ENCODE results near the gene EML6.

Gene EML6

DNA sequence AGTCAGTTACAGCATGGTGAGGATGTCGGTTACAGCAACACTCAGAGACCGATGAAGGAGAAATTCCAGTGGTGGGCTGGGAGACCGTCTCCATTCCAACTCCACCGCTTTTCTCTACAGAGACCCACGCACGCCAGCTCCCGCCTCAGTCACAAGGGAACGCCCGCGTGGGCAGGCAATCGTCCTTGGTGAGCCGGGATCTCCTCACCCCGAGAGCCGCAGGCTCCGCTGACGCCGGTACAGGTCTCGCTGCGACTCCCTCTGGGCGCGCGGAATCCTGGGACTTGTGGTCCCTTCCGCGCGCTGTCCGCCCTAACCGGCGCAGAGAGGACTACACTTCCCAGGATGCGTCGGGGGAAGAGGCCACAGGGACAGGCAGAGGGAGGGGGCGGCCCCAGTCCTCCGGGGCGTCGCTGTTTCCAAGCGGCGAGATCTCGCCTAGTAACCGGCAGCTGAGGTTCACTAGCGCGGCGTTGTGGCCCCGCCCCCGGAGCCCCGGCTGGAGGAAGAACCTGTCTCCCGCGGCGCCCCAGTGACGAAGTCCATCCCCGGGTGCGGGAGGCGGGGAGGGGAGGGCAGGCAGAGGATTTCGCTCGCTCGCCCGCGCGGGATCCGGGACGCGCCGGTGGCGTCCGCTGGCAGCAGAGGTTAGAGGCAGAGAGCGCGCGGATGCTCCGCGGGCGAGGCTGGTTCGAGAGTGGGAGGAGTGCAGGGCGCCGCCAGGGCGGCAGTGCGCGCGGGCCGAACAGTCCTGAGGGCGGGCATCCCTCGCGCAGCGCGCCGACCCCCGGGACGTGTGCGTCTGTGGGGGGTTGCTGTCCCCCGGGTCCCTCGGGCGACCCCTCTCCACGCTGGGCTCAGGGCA lies at the start of gene EML6:
Gene EML6 (plus strand): TSS at position 532 of the 865 bp plus-strand sequence. CDS start 1,400 bp downstream, outside the sequence.
- H3K36me3 ChIP-seq (replicated peaks; ENCODE audit: low read depth, low read length), result no peaks in the 10 kb centered on the region
- peak within 1 kb of the TSS; percentile 86 for H2AFZ ChIP-seq (ENCODE audit: low read depth, low read length)
- no peaks in the 10 kb centered on the region for H4K20me1 ChIP-seq (ENCODE audit: insufficient read depth, low read length)
- H3K79me2 ChIP-seq (ENCODE audit: low read length), result no peaks in the 10 kb centered on the region
- H3K9ac ChIP-seq (ENCODE audit: low read length), result peak within 1 kb of the TSS; percentile 63
- H3K4me1 ChIP-seq (ENCODE audit: low read length), result peaks cover 8% of the 10 kb centered on the region
- no peak within 1 kb of the TSS for H3K27ac ChIP-seq (ENCODE audit: low read length)
- no peaks in the 10 kb centered on the region for H3K9me3 ChIP-seq (ENCODE audit: insufficient read depth, low read length)
- no peak for TF ChIP-seq EZH2phosphoT487 (IDR thresholded peaks at IDR 0.05; ENCODE audit: low read depth)
- TF ChIP-seq, protein P1, sequence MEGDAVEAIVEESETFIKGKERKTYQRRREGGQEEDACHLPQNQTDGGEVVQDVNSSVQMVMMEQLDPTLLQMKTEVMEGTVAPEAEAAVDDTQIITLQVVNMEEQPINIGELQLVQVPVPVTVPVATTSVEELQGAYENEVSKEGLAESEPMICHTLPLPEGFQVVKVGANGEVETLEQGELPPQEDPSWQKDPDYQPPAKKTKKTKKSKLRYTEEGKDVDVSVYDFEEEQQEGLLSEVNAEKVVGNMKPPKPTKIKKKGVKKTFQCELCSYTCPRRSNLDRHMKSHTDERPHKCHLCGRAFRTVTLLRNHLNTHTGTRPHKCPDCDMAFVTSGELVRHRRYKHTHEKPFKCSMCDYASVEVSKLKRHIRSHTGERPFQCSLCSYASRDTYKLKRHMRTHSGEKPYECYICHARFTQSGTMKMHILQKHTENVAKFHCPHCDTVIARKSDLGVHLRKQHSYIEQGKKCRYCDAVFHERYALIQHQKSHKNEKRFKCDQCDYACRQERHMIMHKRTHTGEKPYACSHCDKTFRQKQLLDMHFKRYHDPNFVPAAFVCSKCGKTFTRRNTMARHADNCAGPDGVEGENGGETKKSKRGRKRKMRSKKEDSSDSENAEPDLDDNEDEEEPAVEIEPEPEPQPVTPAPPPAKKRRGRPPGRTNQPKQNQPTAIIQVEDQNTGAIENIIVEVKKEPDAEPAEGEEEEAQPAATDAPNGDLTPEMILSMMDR (IDR thresholded peaks at IDR 0.05; ENCODE audit: low read depth, low read length), result peak; percentile 32; the same call in 1 of the 2 replicates
- H3K4me2 ChIP-seq (ENCODE audit: low read length), result peak within 1 kb of the TSS; percentile 96
- peak within 1 kb of the TSS; percentile 88 for H3K4me3 ChIP-seq (ENCODE audit: low read length)
- peaks cover 38% of the 10 kb centered on the region for H3K27me3 ChIP-seq (ENCODE audit: low read depth, low read length)

DNA sequence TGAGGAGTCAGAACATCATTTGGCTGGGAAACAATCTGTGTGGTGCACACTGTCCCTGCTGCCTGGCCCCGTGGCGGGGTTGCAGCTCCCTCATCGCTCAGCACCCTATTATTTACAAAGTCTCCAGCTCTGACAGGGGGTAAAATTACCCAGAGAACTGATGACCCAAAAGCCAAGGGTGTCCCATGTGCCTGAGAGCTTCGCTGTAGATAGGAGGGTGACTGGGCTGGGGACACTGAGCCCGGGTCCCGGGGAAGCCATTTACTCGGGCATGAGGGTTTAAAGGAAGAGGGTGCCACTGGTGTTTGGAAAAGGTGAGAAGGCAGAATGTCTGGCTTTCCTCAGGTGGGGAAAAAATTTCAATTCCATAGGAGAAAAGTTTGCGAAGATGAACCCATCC lies 48.2 kb upstream of the EML6 start:
- H3K4me2 ChIP-seq (ENCODE audit: low read length), result no peak overlapping the region
- no peak overlapping the region for H3K4me3 ChIP-seq (ENCODE audit: low read length)
- H3K36me3 ChIP-seq (replicated peaks; ENCODE audit: low read depth, low read length), result no peaks in the 10 kb centered on the region
- no peaks in the 10 kb centered on the region for H3K9me3 ChIP-seq (ENCODE audit: insufficient read depth, low read length)
- no peak overlapping the region for H3K9ac ChIP-seq (ENCODE audit: low read length)
- no peaks in the 10 kb centered on the region for H3K79me2 ChIP-seq (ENCODE audit: low read length)
- no peak overlapping the region for H2AFZ ChIP-seq (ENCODE audit: low read depth, low read length)
- H3K4me1 ChIP-seq (ENCODE audit: low read length), result peaks cover 27% of the 10 kb centered on the region
- H3K27ac ChIP-seq (ENCODE audit: low read length), result no peak overlapping the region
- TF ChIP-seq EZH2phosphoT487 (IDR thresholded peaks at IDR 0.05; ENCODE audit: low read depth), result no peak
- TF ChIP-seq, protein P1 (IDR thresholded peaks at IDR 0.05; ENCODE audit: low read depth, low read length), result no peak
- H3K27me3 ChIP-seq (ENCODE audit: low read depth, low read length), result peaks cover 53% of the 10 kb centered on the region
- no peaks in the 10 kb centered on the region for H4K20me1 ChIP-seq (ENCODE audit: insufficient read depth, low read length)

DNA sequence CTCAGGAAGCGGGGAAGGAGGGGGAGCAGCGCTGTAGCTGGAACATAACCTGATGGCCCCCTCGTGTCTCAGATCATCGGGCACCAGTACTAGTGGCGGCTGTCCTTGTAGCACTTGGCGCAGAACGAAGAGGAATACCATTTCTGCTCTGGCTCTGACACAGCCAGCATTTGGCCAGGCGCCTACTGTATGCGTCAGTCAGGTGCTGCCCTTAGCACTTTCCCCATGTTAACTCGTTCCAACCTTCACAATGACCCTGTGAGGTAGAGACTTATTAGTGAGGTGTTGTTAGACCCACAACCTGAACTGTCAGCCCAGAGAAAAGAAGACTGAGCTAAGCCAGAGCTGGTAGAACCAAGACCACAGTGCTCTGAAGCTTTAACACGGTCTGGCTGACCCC lies 47.7 kb upstream of the EML6 start:
- Histone ChIP-seq H3K27ac (ENCODE audit: low read length) (no peak overlapping the region), H3K4me3 (ENCODE audit: low read length) (no peak overlapping the region), H3K36me3 (replicated peaks; ENCODE audit: low read depth, low read length) (no peaks in the 10 kb centered on the region), H4K20me1 (ENCODE audit: insufficient read depth, low read length) (0 out of 2 replicates have a peak, but pooled peaks cover 3% of the 10 kb centered on the region), H3K79me2 (ENCODE audit: low read length) (no peaks in the 10 kb centered on the region), H2AFZ (ENCODE audit: low read depth, low read length) (no peak overlapping the region), H3K27me3 (ENCODE audit: low read depth, low read length) (peaks cover 53% of the 10 kb centered on the region), H3K4me2 (ENCODE audit: low read length) (no peak overlapping the region), H3K4me1 (ENCODE audit: low read length) (peaks cover 32% of the 10 kb centered on the region), H3K9me3 (ENCODE audit: insufficient read depth, low read length) (no peaks in the 10 kb centered on the region), H3K9ac (ENCODE audit: low read length) (no peak overlapping the region)
- TF ChIP-seq, protein P1 (IDR thresholded peaks at IDR 0.05; ENCODE audit: low read depth, low read length), result no peak
- TF ChIP-seq EZH2phosphoT487 (IDR thresholded peaks at IDR 0.05; ENCODE audit: low read depth), result no peak

DNA sequence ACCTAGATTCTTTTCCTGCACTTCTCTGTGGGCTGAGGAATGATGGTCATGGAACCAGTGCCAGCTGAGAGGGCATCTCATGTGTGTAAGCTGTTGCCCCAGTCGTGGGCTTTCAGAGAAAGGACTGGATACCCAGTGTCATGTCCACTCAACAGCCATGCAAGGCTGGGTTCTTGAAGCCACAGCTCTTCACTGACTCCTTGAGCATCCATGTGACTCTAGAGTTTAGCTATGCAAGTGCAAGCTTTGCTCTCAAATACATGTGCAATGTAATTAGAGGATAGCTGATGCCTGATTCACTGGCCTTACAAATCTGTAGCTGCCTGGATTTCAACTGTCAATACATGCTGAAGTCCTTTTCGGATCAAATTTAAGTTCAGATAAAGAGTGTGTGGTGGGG lies 46.8 kb upstream of the EML6 start:
- Histone ChIP-seq H3K4me3 (ENCODE audit: low read length) (no peak overlapping the region), H3K27ac (ENCODE audit: low read length) (no peak overlapping the region), H4K20me1 (ENCODE audit: insufficient read depth, low read length) (peaks cover 4% of the 10 kb centered on the region; the same call in 1 of the 2 replicates), H3K9ac (ENCODE audit: low read length) (no peak overlapping the region), H2AFZ (ENCODE audit: low read depth, low read length) (no peak overlapping the region), H3K27me3 (ENCODE audit: low read depth, low read length) (peaks cover 60% of the 10 kb centered on the region), H3K4me1 (ENCODE audit: low read length) (peaks cover 39% of the 10 kb centered on the region), H3K4me2 (ENCODE audit: low read length) (no peak overlapping the region), H3K9me3 (ENCODE audit: insufficient read depth, low read length) (no peaks in the 10 kb centered on the region), H3K36me3 (replicated peaks; ENCODE audit: low read depth, low read length) (no peaks in the 10 kb centered on the region), H3K79me2 (ENCODE audit: low read length) (no peaks in the 10 kb centered on the region)
- TF ChIP-seq, protein P1 (IDR thresholded peaks at IDR 0.05; ENCODE audit: low read depth, low read length), result no peak
- TF ChIP-seq EZH2phosphoT487 (IDR thresholded peaks at IDR 0.05; ENCODE audit: low read depth), result no peak
